GM21423 (cell line): ENCODE data around the gene PARK7.
A peak's percentile ranks its signal among the peaks of the same experiment; 100 is the strongest.

Experiments
- ATAC-seq: cut with Tn5 transposase; IDR thresholded peaks from one replicate; pipeline ENCODE4 v1.9.1; 2021; ENCODE audit warnings: mild to moderate bottlenecking, moderate library complexity; ENCODE audit not compliant: unreplicated experiment

PARK7 gene

DNA sequence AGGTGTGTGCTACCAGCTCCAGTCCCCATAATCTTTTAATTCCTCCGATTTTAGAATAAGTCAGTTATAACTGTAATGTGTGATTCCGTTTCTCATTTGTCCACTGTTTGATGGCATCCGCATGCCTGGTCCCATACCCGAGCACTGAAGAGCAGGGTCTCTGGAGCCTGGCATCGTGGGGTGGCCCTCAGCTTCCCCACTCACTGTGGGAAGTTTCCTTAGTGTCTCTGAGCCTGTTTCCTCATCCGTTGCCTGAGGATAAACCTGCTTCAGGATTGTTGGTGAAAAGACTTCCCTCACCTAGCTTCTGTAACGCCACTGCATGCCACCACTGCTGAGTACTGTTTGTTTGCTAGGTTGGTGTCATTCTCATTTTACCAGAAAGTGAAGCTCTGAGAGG, 19.5 kb downstream of the PARK7 start:
- no peak for ATAC-seq

GRCh38 chr1:7983086-7983778, 21.7 kb downstream of the PARK7 start:
- no peak for ATAC-seq

GRCh38 chr1:7984811-7985210, 23.3 kb downstream of the PARK7 start:
- ATAC-seq = no peak

- no peak for ATAC-seq
Observed at GRCh38 chr1:7985851-7986612, 24.5 kb downstream of the PARK7 start.

- no peak for ATAC-seq
Observed at GRCh38 chr1:7987528-7987927, 26.0 kb downstream of the PARK7 start.

DNA sequence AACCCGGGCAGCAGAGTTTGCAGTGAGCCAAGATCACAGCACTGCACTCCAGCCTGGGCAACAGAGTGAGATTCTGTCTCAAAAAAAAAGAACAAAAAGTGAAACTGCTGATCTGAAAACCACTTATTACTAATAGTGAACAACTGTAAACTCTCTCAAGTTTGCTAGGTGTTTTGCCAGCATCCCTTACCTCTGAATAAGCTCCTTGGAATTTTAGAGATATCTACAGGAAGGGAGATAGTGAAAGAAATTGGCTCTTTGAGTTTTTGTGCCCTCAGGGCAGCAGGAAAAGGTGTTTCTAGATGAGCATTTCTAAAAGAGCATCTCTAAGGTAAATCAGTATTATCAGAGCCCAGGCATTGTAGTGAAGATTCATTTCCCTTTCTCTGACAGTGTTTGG, 27.1 kb downstream of the PARK7 start:
- no peak for ATAC-seq

- no peak for ATAC-seq
Observed at GRCh38 chr1:7989762-7990428, 28.4 kb downstream of the PARK7 start.

GRCh38 chr1:7991504-7992440, 30.3 kb downstream of the PARK7 start:
- ATAC-seq = no peak

DNA sequence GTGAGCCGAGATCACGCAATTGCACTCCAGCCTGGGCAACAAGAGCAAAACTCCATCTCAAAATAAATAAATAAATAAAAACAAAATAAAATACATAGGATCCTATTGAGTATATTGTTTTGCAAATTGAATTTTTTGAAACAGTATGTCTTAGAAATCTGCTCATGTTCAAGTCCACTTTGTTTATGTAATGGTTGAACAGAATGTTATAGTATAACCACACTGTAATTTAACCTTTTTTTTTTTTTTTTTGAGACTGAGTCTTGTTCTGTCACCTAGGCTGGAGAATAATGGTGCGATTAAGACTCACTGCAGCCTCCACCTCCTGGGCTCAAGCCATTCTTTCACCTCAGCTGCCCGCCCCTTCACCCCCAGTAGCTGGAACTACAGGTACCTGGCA, 31.4 kb downstream of the PARK7 start:
- no peak for ATAC-seq

GRCh38 chr1:7993593-7994479, 32.3 kb downstream of the PARK7 start:
- peak; percentile 78 for ATAC-seq

DNA sequence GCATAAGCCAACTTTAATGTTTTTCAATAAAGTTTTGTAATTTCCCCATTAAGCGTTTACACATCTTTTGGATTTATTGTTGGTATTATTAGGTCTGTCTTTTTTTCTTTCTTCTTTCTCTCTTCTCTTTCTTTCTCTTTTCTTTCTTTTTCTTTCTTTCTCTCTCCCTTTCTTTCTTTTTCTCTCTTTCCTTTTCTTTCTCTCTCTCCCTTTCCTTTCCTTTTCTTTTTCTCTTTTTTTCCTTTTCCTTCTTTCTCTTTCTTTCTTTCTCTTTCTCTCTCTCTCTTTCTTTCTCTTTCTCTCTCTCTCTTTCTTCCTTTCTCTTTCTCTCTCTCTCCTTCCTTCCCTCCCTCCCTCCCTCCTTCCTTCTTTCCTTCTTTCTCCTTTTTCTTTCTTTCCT, 33.3 kb downstream of the PARK7 start:
- ATAC-seq = no peak

- no peak for ATAC-seq
Observed at GRCh38 chr1:7995437-7995836, 33.9 kb downstream of the PARK7 start.

GRCh38 chr1:8002329-8002910, 40.9 kb downstream of the PARK7 start:
- no peak for ATAC-seq

DNA sequence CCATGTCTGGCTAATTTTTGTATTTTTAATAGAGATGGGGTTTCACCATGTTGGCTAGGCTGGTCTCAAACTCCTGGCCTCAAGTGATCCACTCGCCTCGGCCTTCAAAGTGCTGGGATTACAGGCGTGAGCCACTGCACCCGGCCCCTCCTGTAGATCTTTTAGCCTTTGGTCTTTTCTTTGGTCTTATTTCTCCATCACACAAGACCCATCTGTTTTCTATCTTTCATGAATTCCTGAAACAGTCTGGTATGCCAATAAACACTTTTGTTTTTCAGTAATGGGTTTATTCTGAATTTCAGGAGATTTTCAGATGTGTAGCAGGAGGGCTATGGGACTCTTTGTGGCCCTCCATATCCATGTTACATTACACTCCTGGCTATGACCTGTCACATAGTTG, 41.4 kb downstream of the PARK7 start:
- ATAC-seq = no peak

DNA sequence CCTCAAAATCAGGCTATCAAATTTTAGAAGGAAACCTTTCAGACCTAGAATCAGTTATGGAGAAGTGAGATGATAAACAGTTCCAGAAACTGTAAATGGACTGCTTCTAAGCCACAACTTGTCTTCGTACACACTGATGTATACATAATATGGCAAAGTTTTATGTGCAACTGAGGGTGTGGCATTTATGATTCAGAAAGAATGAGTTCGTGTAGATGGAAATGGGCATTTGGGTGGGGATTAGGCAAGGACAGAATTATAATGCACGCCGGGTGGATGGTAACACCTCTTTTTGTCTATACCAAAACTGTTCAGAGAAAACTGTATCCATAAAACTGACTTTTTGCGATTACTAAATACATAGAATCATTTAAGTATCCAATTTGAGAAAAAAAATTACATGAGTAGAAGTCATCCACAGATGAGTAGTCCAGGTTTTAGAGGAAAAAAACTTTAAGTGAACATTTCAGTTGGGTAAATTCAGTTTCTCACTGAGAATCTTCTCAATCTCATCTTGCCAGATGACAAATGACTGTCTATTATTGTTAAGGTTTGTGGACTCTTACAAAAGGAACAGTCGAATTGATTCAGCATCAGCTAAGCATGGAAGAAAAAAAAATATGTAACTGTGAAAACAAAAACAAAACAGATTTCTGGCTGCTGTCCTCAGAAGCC, 42.1 kb downstream of the PARK7 start:
- no peak for ATAC-seq

- ATAC-seq = no peak
Observed at GRCh38 chr1:8004113-8004802, 42.7 kb downstream of the PARK7 start.

DNA sequence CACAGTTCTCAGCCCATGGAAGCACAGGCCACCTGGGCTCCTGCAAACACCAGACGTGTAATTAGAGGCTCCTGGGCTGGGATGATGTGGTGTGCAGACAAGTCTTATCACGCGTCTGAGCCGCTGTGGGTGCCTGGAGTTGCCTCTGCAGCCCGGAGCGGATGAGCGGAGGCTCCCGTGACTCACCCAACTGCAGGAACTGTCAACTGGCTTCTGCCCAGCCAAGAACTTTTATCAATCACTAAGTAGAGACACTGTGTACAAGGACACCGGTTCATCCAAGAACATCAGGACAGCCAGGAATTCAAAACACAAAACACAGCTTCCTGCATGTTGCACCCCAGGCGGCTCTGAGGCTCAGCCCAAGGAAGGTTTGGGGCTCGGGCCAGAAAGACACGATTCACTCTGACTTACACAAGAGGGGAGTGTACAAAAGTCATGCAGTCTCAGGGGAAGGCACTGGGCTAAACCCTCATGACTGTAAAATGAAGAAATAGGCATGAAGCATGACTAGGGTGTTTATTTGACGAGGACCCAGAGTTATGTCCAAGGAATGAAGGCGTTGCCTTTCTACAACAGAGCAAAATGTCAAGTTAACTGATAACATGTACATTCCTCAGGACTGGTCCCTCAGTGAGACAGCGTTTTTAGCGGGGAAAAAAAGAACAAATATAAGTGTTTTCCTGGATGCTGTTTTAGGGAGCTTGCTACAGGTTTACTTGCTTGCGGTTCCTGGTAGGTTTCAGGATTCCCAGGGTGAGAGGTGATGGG, 43.5 kb downstream of the PARK7 start:
- ATAC-seq = no peak
